Activated T-helper 9 cell treated with anti-CD3 and anti-CD28 coated beads, Interleukin-2, amount 50 U/mL, for 16 hours (primary cell): ENCODE results near the gene NKAIN2.

Source experiments
- DNase-seq: peaks from one replicate; pipeline ENCODE4 v3.0.0-alpha.2; 2020; ENCODE audit warnings: low read depth

The NKAIN2 gene

GRCh38 chr6:124830506-124830905, 1026.8 kb downstream of the NKAIN2 start:
- DNase-seq, result no peak

GRCh38 chr6:124854338-124854922, 1050.8 kb downstream of the NKAIN2 start:
- no peak for DNase-seq

DNA sequence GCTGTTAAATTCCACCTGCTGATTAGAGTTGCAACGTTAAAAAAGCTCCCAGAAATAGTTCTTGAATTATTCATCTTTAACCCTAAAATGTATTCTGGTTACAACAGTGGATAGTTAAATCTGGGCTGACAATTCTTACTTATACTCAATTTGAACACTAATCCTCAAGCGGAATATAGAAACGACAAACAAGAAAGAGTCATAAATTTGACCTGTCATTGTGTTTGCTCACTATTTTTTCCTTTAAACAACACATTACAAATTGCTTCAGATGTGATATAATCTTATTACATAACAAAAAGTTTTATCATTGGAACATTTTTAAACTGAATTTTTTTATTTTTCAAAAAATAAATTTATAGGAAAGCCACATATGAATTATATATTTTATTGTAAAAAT, 1054.1 kb downstream of the NKAIN2 start:
- no peak for DNase-seq

- no peak for DNase-seq
These were observed 1054.9 kb downstream of the NKAIN2 start for GRCh38 chr6:124858564-124858963.

- DNase-seq, result no peak
These were observed 1055.7 kb downstream of the NKAIN2 start for GRCh38 chr6:124859366-124859765.

DNA sequence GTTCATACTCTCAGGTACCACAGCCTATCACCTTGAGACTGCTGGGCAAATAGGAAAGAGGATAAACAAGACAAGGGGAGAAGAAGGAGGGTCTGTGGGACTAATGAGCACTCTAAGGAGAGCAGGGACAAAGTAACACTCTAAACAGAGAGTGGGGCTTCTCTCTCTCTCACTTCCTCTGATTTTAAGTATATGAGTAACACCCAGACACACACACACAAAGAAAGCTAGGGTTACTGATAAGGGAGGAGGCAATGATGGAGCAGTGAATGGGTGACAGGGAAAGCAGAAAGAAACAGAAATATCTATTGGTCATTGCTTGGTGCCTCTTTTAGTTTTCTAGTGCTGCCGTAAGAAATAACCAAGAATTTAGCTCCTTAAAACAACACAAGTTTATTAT, 1062.4 kb downstream of the NKAIN2 start:
- DNase-seq, result no peak

DNA sequence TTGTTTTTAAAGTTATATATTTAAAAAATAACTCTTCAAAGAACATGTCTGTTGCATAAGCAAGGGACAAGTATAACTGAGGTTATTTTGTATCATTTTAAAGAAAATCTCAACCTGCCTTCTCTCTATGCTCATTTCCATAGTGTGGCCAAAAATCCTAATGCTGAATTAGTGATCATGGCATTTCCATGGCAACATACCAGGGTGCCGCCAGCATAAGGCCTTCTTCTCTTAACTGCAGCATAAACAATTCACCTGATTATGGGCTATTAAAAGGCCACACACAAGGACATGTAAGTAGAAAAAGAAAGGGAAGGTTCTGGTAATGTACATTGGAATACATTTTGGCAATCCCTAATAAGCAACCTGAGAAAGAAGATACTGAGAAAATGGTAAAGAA, 1063.5 kb downstream of the NKAIN2 start:
- DNase-seq, result no peak

GRCh38 chr6:124868481-124868880, 1064.8 kb downstream of the NKAIN2 start:
- DNase-seq, result no peak

GRCh38 chr6:124869416-124869815, 1065.8 kb downstream of the NKAIN2 start:
- DNase-seq, result no peak

GRCh38 chr6:124870611-124871459, 1067.2 kb downstream of the NKAIN2 start:
- no peak for DNase-seq

GRCh38 chr6:124872361-124873065, 1068.8 kb downstream of the NKAIN2 start:
- no peak for DNase-seq

- no peak for DNase-seq
These were observed 1069.4 kb downstream of the NKAIN2 start for GRCh38 chr6:124873066-124873410.
